COLO668 (cell line): ENCODE measurements around the gene LRRC72.
"Not testable (repeated sequence)": the region's sequence is repeated elsewhere in the genome, so short reads cannot be mapped to it uniquely, and the experiment has no call there.

ENCODE experiments used
- DNase-seq: peaks from one replicate; lab custom pipeline; 2025; ENCODE audit not compliant: unreplicated experiment; lab: John Stamatoyannopoulos, UW

The LRRC72 gene

GRCh38 chr7:16528520-16528919 is 1.9 kb downstream of the LRRC72 start:
- DNase-seq = no peak

DNA sequence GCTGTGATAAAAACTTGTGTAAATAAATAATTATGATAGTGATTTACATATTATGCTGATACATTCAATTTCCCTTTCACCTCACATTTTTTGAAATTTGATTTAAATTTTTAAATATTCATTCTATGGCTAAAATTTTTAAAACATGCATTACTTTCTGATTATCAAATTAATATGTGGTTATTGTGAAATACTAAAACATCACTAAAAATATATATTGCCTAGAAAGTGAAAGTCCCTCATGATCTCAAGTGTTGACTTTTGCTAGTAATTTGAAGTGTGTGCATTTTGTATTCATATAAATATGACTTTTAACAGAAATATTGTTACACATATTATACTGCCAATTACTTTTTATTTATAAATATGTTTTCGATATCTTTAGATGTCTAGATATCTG is 3.1 kb downstream of the LRRC72 start:
- no peak for DNase-seq

DNA sequence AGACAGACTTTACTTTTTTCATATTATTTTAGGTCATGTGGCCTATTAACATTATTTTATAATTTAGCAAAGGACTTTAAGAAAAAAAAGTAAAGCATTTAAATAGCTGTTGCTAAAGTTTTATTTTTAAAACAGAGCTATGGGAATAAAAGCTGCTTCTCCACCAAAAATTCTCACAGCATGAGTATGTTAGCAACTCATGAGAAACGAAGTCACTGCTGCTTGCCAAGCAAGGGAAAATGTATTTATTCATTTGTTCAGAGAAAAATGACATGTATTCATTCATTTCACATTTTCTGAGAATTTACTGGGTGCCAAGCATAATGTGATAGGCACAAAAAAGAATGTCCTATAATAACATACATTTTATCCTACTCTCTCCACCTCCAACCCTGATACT is 5.1 kb downstream of the LRRC72 start:
- no peak for DNase-seq

- DNase-seq = no peak
Observed at GRCh38 chr7:16532272-16532671, 5.6 kb downstream of the LRRC72 start.

GRCh38 chr7:16535500-16535899 is 8.9 kb downstream of the LRRC72 start:
- no peak for DNase-seq

DNA sequence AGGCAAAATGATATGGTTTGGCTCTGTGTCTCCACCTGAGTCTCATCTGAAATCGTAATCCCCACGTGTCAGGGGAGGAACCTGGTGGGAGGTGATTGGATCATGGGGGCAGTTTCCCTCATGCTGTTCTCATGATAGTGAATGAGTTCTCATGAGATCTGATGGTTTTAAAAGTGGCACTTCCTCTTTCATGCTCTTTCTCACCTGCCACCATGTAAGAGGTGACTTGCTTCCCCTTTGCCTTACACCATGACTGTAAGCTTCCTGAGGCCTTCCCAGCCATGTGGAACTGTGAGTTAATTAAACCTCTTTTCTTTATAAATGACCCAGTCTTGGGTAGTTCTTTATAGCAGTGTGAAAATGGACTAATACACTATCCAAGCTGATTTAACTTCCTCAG is 13.9 kb downstream of the LRRC72 start:
- DNase-seq = not testable (repeated sequence)

- no peak for DNase-seq
Observed at GRCh38 chr7:16542401-16542800, 15.8 kb downstream of the LRRC72 start.

DNA sequence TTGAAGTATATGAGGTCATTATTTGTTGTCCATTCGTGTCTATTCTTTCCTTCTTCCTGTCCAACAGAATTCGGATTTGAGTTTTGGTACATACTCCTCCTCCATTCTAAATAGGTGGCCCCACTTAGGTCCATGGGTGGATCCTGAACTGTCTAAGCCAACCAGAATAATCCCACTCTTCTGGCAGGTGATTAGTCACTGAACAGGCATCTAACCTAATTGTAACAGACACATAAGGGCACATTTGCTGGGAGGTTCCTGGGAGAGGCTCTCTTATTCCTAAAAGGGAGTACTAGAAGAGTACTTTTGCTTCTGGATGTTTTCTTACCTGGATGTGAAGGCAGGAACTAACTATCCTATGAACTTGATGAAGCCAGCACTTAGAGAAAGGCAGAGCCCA is 16.8 kb downstream of the LRRC72 start:
- DNase-seq = no peak

- DNase-seq = no peak
Observed at GRCh38 chr7:16546921-16547505, 20.4 kb downstream of the LRRC72 start.

- no peak for DNase-seq
Observed at GRCh38 chr7:16548428-16548827, 21.8 kb downstream of the LRRC72 start.

DNA sequence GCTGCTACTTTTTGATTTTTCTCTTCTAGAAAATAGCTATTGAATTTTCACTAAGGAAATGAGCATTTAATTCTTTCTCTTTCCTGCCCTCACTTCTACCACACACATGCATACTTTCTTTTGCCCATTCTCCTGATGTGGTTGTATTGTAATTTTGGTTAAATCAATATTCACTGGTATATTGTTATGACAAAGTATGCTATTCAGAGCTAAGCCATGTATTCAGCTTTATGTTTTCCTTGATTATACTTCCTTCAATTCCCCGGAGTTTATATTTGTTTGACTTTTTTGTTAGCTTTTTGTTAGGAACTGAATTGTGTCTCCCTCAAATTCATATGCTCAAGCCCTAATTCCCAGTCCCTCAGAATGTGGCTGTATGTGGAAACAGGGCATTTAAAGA is 24.0 kb downstream of the LRRC72 start:
- DNase-seq = no peak

- no peak for DNase-seq
Observed at GRCh38 chr7:16554518-16555236, 28.1 kb downstream of the LRRC72 start.

- no peak for DNase-seq
Observed at GRCh38 chr7:16556359-16556758, 29.7 kb downstream of the LRRC72 start.

DNA sequence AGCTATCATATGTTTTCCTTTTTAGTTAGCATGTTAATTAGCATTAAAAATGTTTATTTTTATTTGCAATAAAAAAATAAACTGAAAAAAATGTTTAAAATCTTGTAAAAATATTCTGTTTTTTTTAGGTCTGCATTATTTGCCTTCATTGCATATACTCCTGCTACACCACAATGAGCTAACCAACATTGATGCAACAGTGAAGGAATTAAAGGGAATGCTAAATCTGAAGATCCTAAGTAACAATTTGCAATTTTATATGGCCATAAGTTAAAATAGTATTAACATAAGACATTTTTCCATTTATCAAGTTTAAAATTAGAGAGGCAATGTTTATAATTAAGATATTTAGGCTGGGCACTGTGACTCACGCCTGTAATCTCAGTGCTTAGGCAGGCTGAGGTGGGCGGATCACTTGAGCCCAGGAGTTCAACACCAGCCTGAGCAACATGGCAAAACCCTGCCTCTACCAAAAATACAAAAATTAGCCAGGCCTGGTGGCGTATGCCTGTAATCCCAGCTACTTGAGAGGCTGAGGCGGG is 32.2 kb downstream of the LRRC72 start:
- DNase-seq = no peak

GRCh38 chr7:16559497-16560179 is 33.0 kb downstream of the LRRC72 start:
- no peak for DNase-seq

DNA sequence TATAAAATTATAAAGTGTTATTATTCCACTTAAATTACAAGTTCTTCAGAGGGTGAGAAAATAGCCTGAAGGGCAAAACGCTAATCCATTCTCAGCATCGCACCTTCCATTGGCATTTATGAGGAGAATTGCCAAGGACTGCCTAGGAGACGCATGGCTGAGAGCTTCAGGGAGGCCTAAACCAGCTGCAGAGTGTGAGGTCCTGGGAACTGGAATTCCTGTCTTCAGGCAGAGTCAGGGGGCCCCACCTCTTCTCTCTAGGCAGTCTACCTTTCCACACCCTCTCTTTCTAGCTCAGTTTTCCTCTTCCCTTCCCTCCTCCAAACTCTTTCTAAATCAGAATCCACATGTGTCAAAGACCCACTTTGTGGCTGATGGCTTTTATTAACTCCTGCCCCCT is 35.3 kb downstream of the LRRC72 start:
- DNase-seq = no peak

- DNase-seq = no peak
Observed at GRCh38 chr7:16562456-16563220, 36.0 kb downstream of the LRRC72 start.

DNA sequence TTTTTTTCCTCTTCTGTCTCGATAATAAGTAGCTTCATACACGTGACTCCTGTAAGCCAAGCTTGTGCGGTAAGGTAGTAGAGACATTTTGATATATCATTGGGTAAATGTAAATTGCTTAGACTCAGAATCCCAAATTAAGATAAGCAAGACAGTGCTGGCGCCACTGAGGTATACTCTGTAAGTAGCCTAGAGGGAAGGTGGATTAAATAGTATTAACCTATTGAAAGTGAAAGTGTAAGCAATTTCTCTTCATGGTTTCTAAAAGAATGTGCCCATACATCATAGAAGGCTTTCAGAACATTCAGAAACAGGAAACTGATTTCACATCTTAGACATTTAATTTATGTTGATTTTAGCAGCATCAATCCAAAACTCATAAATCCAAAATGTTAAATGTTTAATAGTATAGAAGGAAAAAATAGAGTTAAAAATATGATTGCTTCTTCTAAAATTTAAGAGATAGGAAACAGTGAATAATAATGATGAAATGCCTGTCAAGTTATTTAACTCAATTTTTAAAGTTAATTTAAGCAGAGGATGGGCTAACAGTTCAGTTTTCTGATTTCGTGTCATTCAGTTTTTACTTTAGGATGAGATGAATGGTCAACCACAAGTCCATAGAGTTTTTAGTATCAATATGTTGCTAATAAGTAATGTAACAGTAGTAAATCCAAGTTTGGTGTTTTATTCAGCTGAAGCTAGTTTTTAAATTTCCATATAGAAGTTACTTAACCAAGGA is 36.8 kb downstream of the LRRC72 start:
- DNase-seq = no peak

- DNase-seq = no peak
Observed at GRCh38 chr7:16564023-16564380, 37.4 kb downstream of the LRRC72 start.

DNA sequence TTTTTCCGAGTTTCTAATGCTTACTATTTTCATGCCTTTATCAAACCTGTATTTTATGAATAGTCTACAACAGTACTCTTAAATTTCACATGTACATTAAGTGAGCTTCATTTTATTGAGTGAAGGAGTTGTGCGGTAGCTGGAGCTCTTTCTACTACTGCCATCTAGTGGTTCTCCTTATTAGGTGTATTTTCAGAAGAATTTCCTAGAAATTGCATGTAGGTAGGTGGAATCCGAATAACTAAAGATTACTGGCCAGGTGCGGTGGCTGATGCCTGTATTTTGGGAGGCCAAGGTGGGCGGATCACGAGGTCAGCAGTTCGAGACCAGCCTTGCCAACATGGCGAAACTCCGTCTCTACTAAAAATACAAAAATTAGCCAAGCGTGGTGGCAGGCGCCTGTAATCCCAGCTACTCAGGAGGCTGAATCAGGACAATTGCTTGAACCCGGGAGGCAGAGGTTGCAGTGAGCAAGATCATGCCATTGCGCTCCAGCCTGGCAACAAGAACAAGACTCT is 38.3 kb downstream of the LRRC72 start:
- peak; percentile 22 for DNase-seq

GRCh38 chr7:16571941-16572340 is 45.3 kb downstream of the LRRC72 start:
- DNase-seq = no peak
